BLaER1 (cell line): ENCODE data around the gene PTPRG.
"Not testable (repeated sequence)": the region's sequence is repeated elsewhere in the genome, so short reads cannot be mapped to it uniquely, and the experiment has no call there.

Source experiments
- H3K27ac ChIP-seq: shearing (Covaris generic); formaldehyde crosslinking; 2 replicates; pipeline ENCODE4 v1.8.1; 2022
- H3K27me3 ChIP-seq: shearing (Covaris generic); formaldehyde crosslinking; 2 replicates; pipeline ENCODE4 v1.8.1; 2022
- H3K36me3 ChIP-seq: shearing (Covaris generic); formaldehyde crosslinking; 2 replicates; pipeline ENCODE4 v1.8.1; 2022
- H3K4me1 ChIP-seq: shearing (Covaris generic); formaldehyde crosslinking; 2 replicates; pipeline ENCODE4 v1.8.1; 2022
- H3K4me2 ChIP-seq: shearing (Covaris generic); formaldehyde crosslinking; 2 replicates; pipeline ENCODE4 v1.8.1; 2022
- H3K4me3 ChIP-seq: shearing (Covaris generic); formaldehyde crosslinking; 2 replicates; pipeline ENCODE4 v1.8.1; 2022
- H3K9ac ChIP-seq: shearing (Covaris generic); formaldehyde crosslinking; 2 replicates; pipeline ENCODE4 v1.8.1; 2022
- H3K9me3 ChIP-seq: shearing (Covaris generic); formaldehyde crosslinking; 2 replicates; pipeline ENCODE4 v1.8.1; 2022
- H4K20me1 ChIP-seq: shearing (Covaris generic); formaldehyde crosslinking; 2 replicates; pipeline ENCODE4 v1.8.1; 2022
- Cebpa-rat ChIP-seq: shearing (Covaris generic); IDR thresholded peaks from 2 replicates; pipeline ENCODE4 v1.8.1; 2022

Gene PTPRG

GRCh38 chr3:61687206-61687605 is 125.8 kb downstream of the PTPRG start:
- Histone ChIP-seq H3K27me3 (no peaks in the 10 kb centered on the region), H3K9me3 (no peaks in the 10 kb centered on the region), H3K4me2 (no peak overlapping the region), H3K9ac (no peak overlapping the region), H3K4me3 (no peak overlapping the region), H3K36me3 (peaks cover 7% of the 10 kb centered on the region; the same call in 1 of the 2 replicates), H3K27ac (no peak overlapping the region), H4K20me1 (no peaks in the 10 kb centered on the region), H3K4me1 (peaks cover 19% of the 10 kb centered on the region)
- no peak for TF ChIP-seq Cebpa-rat

- Histone ChIP-seq H3K27me3 (no peaks in the 10 kb centered on the region), H3K27ac (no peak overlapping the region), H3K4me1 (peaks cover 18% of the 10 kb centered on the region), H3K9me3 (no peaks in the 10 kb centered on the region), H3K4me2 (no peak overlapping the region), H3K4me3 (no peak overlapping the region), H3K36me3 (peaks cover 7% of the 10 kb centered on the region; the same call in 1 of the 2 replicates), H4K20me1 (no peaks in the 10 kb centered on the region), H3K9ac (no peak overlapping the region)
- no peak for TF ChIP-seq Cebpa-rat
Measured at GRCh38 chr3:61687663-61688306, 126.4 kb downstream of the PTPRG start.

GRCh38 chr3:61688307-61688984 is 127.1 kb downstream of the PTPRG start:
- peaks cover 7% of the 10 kb centered on the region; the same call in 1 of the 2 replicates for H3K36me3 ChIP-seq
- TF ChIP-seq Cebpa-rat, result no peak
- no peaks in the 10 kb centered on the region for H3K27me3 ChIP-seq
- H3K4me3 ChIP-seq, result no peak overlapping the region
- no peaks in the 10 kb centered on the region for H3K9me3 ChIP-seq
- no peaks in the 10 kb centered on the region for H4K20me1 ChIP-seq
- no peak overlapping the region for H3K4me2 ChIP-seq
- H3K4me1 ChIP-seq, result peaks cover 11% of the 10 kb centered on the region
- no peak overlapping the region for H3K27ac ChIP-seq
- H3K9ac ChIP-seq, result no peak overlapping the region

GRCh38 chr3:61690016-61690415 is 128.6 kb downstream of the PTPRG start:
- TF ChIP-seq Cebpa-rat, result no peak
- no peak overlapping the region for H3K4me2 ChIP-seq
- H3K27me3 ChIP-seq, result no peaks in the 10 kb centered on the region
- no peak overlapping the region for H3K9ac ChIP-seq
- H3K27ac ChIP-seq, result no peak overlapping the region
- no peaks in the 10 kb centered on the region for H3K4me1 ChIP-seq
- H3K4me3 ChIP-seq, result no peak overlapping the region
- no peaks in the 10 kb centered on the region for H3K9me3 ChIP-seq
- H3K36me3 ChIP-seq, result peaks cover 7% of the 10 kb centered on the region; the same call in 1 of the 2 replicates
- H4K20me1 ChIP-seq, result no peaks in the 10 kb centered on the region

GRCh38 chr3:61691466-61691865 is 130.1 kb downstream of the PTPRG start:
- Histone ChIP-seq H3K36me3 (peaks cover 7% of the 10 kb centered on the region; the same call in 1 of the 2 replicates), H3K4me3 (no peak overlapping the region), H3K27ac (no peak overlapping the region), H3K9me3 (no peaks in the 10 kb centered on the region), H3K4me2 (no peak overlapping the region), H4K20me1 (no peaks in the 10 kb centered on the region), H3K4me1 (no peaks in the 10 kb centered on the region), H3K9ac (no peak overlapping the region), H3K27me3 (no peaks in the 10 kb centered on the region)
- TF ChIP-seq Cebpa-rat, result no peak

- H3K27me3 ChIP-seq, result no peaks in the 10 kb centered on the region
- H3K4me3 ChIP-seq, result no peak overlapping the region
- no peaks in the 10 kb centered on the region for H3K9me3 ChIP-seq
- H4K20me1 ChIP-seq, result no peaks in the 10 kb centered on the region
- no peak for TF ChIP-seq Cebpa-rat
- no peak overlapping the region for H3K4me2 ChIP-seq
- no peak overlapping the region for H3K9ac ChIP-seq
- H3K27ac ChIP-seq, result no peak overlapping the region
- H3K36me3 ChIP-seq, result no peaks in the 10 kb centered on the region
- H3K4me1 ChIP-seq, result 0 out of 2 replicates have a peak, but pooled peaks cover 5% of the 10 kb centered on the region
Measured at GRCh38 chr3:61697301-61697700, 135.9 kb downstream of the PTPRG start.

GRCh38 chr3:61698278-61699072 is 137.1 kb downstream of the PTPRG start:
- not testable (repeated sequence) for H4K20me1 ChIP-seq, H3K4me1 ChIP-seq, H3K27me3 ChIP-seq, H3K4me3 ChIP-seq, H3K27ac ChIP-seq, H3K9me3 ChIP-seq, H3K9ac ChIP-seq, H3K36me3 ChIP-seq, H3K4me2 ChIP-seq

- no peak overlapping the region for H3K4me3 ChIP-seq
- H3K4me1 ChIP-seq, result 0 out of 2 replicates have a peak, but pooled peaks cover 5% of the 10 kb centered on the region
- no peak overlapping the region for H3K27ac ChIP-seq
- no peak for TF ChIP-seq Cebpa-rat
- H4K20me1 ChIP-seq, result no peaks in the 10 kb centered on the region
- no peak overlapping the region for H3K4me2 ChIP-seq
- no peaks in the 10 kb centered on the region for H3K9me3 ChIP-seq
- H3K9ac ChIP-seq, result no peak overlapping the region
- H3K36me3 ChIP-seq, result no peaks in the 10 kb centered on the region
- no peaks in the 10 kb centered on the region for H3K27me3 ChIP-seq
Measured at GRCh38 chr3:61699622-61700021, 138.3 kb downstream of the PTPRG start.

- Histone ChIP-seq H3K9ac (no peak overlapping the region), H4K20me1 (no peaks in the 10 kb centered on the region), H3K36me3 (no peaks in the 10 kb centered on the region), H3K9me3 (no peaks in the 10 kb centered on the region), H3K4me1 (0 out of 2 replicates have a peak, but pooled peaks cover 5% of the 10 kb centered on the region), H3K4me2 (no peak overlapping the region), H3K27me3 (no peaks in the 10 kb centered on the region), H3K27ac (no peak overlapping the region), H3K4me3 (no peak overlapping the region)
- TF ChIP-seq Cebpa-rat, result no peak
Measured at GRCh38 chr3:61701011-61701410, 139.6 kb downstream of the PTPRG start.

- Histone ChIP-seq H4K20me1 (no peaks in the 10 kb centered on the region), H3K36me3 (no peaks in the 10 kb centered on the region), H3K4me3 (no peak overlapping the region), H3K4me1 (0 out of 2 replicates have a peak, but pooled peaks cover 5% of the 10 kb centered on the region), H3K4me2 (no peak overlapping the region), H3K9me3 (no peaks in the 10 kb centered on the region), H3K27me3 (no peaks in the 10 kb centered on the region), H3K27ac (no peak overlapping the region), H3K9ac (no peak overlapping the region)
- TF ChIP-seq Cebpa-rat, result no peak
Measured at GRCh38 chr3:61702453-61702852, 141.1 kb downstream of the PTPRG start.
